ENCODE measurements around the gene NRXN3.

Gene NRXN3

DNA sequence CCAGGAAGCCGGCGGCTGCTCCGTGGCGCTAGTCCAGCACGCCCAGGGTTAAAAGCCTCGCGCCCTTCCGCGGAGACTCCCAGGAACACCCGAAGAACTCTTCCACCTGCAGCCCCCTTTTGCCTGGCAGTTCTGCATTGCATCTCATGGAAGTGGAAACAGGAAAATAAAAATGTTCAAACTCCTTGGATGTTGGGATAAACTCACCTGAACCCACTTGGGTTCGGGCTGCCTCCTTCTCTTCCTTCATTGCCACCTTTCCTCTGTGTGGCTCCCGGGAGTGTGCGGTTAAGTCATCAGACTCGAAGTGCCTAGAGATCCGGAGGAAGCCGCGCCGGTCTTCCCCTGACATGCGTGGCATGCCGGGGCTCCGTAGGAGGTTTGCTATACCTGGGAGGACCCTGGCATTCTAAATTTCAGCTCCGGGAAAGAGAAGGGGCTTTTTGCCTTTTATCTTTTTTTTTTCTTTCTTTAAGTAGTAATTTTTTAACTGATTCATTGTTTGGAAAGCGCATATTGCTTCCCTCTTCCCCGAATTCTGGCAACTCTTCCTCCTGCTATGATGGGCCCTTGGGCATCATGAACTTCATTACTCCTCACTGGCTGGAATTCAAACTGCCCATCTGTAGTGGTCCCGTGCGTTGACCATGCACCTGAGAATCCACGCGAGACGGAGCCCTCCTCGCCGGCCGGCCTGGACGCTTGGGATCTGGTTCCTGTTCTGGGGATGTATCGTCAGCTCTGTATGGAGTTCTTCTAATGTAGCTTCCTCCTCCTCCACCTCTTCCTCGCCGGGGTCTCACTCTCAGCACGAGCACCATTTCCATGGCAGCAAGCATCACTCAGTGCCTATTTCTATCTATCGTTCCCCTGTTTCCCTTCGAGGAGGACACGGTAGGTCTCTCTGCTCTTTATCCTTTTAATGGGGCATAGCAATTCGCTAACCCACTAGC is 1109.7 kb downstream of the NRXN3 start:
- Mint-ChIP-seq H3K9me3 (peaks cover 4 to 21% of the 10 kb centered on the region in 2 donors), H3K27me3 (peaks cover 20 to 36% of the 10 kb centered on the region in 2 donors), H3K4me3 (no peak overlapping the region), H3K27ac (no peak overlapping the region), H3K36me3 (ENCODE audit: insufficient read depth) (no peaks in the 10 kb centered on the region), H3K4me1 (ENCODE audit: low read depth in 2 of 2) (peaks cover 0 to 5% of the 10 kb centered on the region in 2 donors)
- ATAC-seq (replicated peaks), result no peak
- no peak for DNase-seq

DNA sequence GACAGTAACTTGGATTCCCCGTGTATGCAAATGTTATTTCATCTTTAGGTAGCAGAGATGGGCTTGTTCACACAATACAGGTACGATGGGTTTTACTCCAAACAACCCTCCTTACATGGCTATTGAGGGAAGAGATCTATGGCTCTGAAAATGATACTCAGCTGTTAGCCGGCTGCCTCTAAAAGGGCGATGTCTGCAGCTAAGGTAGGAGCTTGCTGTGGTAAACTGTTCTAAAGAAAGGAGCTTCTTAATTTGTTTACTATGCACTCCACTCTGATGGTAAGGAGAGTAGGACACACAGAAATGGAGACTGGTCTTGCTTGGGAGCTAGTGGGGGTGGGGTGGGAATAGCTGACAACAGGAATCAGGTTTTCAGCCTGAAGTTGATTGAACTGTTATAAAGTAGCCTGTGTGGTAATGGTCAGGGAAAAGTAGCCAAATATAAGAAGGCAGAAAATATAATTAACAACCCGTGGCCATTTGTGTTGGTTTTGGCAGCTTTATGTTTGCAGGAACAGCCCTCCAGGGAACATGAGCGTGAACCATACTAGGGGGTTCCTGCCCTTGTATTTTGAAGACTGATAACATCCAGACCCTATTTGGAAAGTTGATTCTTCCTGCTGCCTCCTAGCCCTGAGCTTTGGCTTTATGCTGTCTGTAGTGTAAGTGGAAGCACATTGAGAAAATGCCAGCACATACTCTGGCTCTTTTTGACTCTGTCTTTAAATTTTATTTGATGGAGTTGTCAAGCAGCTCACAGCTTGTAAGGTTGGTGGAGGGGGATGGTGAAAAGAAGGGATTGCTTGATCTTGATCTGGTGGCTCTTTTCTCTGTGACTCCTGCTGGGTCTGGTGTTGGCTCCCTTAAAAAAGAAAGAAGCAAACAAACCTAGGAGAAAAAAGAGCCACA is 1111.3 kb downstream of the NRXN3 start:
- ATAC-seq (replicated peaks) (no peak), DNase-seq (no peak)
- peaks cover 4 to 21% of the 10 kb centered on the region in 2 donors for H3K9me3 Mint-ChIP-seq
- H3K36me3 Mint-ChIP-seq (ENCODE audit: insufficient read depth), result no peaks in the 10 kb centered on the region
- H3K4me1 Mint-ChIP-seq (ENCODE audit: low read depth in 2 of 2), result peaks cover 0 to 5% of the 10 kb centered on the region in 2 donors
- no peak overlapping the region for H3K27ac Mint-ChIP-seq
- H3K27me3 Mint-ChIP-seq, result peaks cover 20 to 36% of the 10 kb centered on the region in 2 donors
- H3K4me3 Mint-ChIP-seq, result no peak overlapping the region

DNA sequence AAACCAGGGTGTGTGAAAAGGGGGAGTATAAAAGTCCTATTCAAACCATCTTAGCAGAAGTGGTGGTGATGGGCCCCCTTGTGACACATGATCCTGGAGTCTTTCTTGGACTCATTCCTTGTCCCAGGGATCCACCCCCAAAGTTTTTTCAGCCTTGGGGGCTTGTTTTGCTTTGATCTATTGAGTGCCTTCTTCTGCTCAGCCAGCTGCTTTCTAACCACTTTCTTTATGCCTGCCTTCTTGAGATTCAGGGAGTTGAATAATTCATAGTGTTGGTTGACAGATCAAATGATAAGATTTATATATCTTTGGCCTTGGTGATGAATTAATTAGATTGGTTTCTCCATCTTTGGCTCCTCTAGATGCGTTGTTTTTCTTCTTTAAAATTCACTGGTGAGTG is 1114.4 kb downstream of the NRXN3 start:
- H3K27me3 Mint-ChIP-seq, result peaks cover 16 to 22% of the 10 kb centered on the region in 2 donors
- H3K27ac Mint-ChIP-seq, result no peak overlapping the region
- no peak for DNase-seq
- peaks cover 4 to 8% of the 10 kb centered on the region in 2 donors for H3K9me3 Mint-ChIP-seq
- H3K36me3 Mint-ChIP-seq (ENCODE audit: insufficient read depth), result no peaks in the 10 kb centered on the region
- ATAC-seq (replicated peaks), result no peak
- H3K4me1 Mint-ChIP-seq (ENCODE audit: low read depth in 2 of 2), result peaks cover 0 to under 1% of the 10 kb centered on the region in 2 donors
- no peak overlapping the region for H3K4me3 Mint-ChIP-seq

DNA sequence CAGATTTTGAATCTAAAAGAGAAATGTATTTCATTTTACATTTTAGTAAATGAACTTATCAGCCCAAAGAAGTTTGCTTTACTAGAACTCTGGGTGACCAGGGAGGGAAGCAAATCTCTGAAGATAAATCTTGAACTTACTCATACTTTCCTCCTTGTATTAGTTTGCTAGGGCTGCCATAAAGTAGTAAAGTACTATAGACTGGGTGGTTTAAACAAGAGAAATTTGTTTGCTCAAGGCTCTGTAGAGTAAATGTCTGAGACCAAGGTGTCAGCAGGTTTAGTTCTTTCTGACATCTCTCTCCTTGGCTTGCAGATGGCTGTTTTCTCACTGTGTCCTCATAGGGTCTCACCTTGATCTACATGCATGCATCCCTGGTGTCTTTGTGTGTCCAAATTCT is 1115.1 kb downstream of the NRXN3 start:
- H3K9me3 Mint-ChIP-seq, result peaks cover 6% of the 10 kb centered on the region in 2 donors
- ATAC-seq (replicated peaks), result no peak
- H3K27ac Mint-ChIP-seq, result no peak overlapping the region
- no peaks in the 10 kb centered on the region for H3K4me1 Mint-ChIP-seq (ENCODE audit: low read depth in 2 of 2)
- H3K27me3 Mint-ChIP-seq, result peaks cover 10 to 15% of the 10 kb centered on the region in 2 donors
- DNase-seq, result no peak
- no peaks in the 10 kb centered on the region for H3K36me3 Mint-ChIP-seq (ENCODE audit: insufficient read depth)
- no peak overlapping the region for H3K4me3 Mint-ChIP-seq

DNA sequence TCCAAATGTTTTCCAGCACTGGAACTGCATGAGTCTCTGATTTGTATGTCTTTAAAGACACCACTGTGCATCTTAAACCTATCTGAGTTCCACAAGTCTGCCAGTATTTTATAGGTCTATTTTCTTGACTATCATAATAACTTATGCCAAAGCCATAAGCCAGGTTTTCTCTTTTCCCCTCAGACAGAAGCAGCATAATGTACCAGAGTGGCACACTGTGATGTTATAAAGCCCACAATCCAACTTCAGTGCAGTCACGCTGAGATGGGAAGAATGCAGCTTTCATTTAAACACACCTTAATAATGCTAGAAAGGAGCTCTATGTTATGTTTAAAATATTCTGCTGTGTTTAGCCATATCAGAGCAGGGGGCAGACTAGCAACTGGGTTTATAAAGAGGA is 1117.8 kb downstream of the NRXN3 start:
- H3K27ac Mint-ChIP-seq, result no peak overlapping the region
- DNase-seq (no peak), ATAC-seq (replicated peaks) (no peak)
- H3K4me1 Mint-ChIP-seq (ENCODE audit: low read depth in 2 of 2), result no peaks in the 10 kb centered on the region
- peaks cover 8 to 12% of the 10 kb centered on the region in 2 donors for H3K9me3 Mint-ChIP-seq
- no peaks in the 10 kb centered on the region for H3K27me3 Mint-ChIP-seq
- no peaks in the 10 kb centered on the region for H3K36me3 Mint-ChIP-seq (ENCODE audit: insufficient read depth)
- H3K4me3 Mint-ChIP-seq, result no peak overlapping the region

DNA sequence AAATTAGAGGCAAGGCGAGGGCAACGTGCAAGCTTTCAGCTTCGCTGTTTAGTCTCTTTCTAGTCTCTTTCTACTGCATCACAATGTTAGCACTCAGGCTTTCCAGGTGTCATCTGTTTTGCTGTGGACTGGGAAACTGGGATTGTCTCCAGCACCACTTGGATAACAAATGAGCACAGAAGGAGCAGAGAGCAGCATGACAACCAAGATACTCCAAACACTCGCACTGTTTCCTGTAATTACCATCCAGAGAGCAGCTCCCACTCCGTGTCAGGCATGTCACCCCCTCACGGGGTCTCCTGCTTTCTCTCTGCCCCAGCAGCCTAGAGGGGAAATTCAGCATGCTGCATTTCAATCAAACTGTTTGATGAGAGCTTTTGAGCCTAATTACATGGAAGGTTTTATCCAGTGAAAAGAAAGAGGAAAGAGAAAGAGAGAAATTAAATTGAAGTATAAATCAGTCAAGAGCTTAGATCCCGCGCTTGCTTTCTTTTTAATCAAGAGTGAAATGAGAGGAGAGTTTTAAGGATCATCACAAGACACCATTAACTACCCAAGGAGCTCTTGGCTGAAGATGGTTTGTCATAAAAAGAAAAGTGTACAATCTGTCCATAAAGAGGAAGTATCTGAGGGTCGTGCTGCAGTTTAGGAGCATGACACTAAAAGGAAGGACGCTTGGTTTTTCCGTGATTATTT is 1123.5 kb downstream of the NRXN3 start:
- DNase-seq, result no peak
- peaks cover 14 to 19% of the 10 kb centered on the region in 2 donors for H3K9me3 Mint-ChIP-seq
- no peaks in the 10 kb centered on the region for H3K4me1 Mint-ChIP-seq (ENCODE audit: low read depth in 2 of 2)
- ATAC-seq (replicated peaks), result no peak
- no peak overlapping the region for H3K27ac Mint-ChIP-seq
- no peak overlapping the region for H3K4me3 Mint-ChIP-seq
- no peaks in the 10 kb centered on the region for H3K27me3 Mint-ChIP-seq
- no peaks in the 10 kb centered on the region for H3K36me3 Mint-ChIP-seq (ENCODE audit: insufficient read depth)

DNA sequence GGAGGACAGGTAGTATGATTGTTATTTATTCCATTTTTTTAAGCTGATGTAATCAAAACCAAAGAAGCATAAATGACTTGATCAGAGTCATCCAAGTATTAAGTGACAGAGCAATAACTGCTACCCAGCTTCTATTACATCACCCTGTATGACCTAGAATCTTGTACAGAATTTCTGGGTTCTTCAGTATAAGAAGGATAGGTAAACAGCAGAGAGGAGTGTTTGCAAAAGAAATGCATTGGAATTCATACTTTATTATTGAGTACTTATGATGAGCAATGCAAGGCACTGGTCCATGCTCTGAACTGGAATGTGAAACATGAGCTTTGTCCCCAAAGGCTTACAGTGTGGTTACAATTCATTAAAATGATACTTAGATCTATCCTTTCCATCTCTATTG is 1124.3 kb downstream of the NRXN3 start:
- no peaks in the 10 kb centered on the region for H3K27me3 Mint-ChIP-seq
- no peak overlapping the region for H3K4me3 Mint-ChIP-seq
- no peak overlapping the region for H3K27ac Mint-ChIP-seq
- ATAC-seq (replicated peaks) (no peak), DNase-seq (no peak)
- no peaks in the 10 kb centered on the region for H3K36me3 Mint-ChIP-seq (ENCODE audit: insufficient read depth)
- no peaks in the 10 kb centered on the region for H3K4me1 Mint-ChIP-seq (ENCODE audit: low read depth in 2 of 2)
- H3K9me3 Mint-ChIP-seq, result peaks cover 14 to 19% of the 10 kb centered on the region in 2 donors

DNA sequence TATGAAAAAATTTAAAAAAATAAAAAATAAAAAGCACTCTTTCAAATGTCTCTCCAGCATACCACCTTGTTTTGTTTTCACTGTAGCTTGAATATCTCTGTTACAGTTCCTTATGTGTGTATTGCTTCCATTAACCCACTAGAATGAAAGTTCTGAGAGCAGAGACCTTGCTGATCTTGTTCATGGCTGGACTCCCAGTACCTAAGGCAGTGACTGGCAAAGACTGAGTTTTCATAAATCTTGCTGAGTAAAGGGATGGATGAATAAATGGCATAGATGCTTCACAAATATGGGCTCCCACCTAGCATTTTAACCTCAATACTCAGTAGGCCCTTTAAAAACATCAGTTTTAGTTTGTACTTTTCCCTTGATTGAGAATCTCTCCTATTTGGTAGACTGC is 1125.2 kb downstream of the NRXN3 start:
- no peak for ATAC-seq (replicated peaks)
- Mint-ChIP-seq H3K27ac (no peak overlapping the region), H3K4me3 (no peak overlapping the region)

DNA sequence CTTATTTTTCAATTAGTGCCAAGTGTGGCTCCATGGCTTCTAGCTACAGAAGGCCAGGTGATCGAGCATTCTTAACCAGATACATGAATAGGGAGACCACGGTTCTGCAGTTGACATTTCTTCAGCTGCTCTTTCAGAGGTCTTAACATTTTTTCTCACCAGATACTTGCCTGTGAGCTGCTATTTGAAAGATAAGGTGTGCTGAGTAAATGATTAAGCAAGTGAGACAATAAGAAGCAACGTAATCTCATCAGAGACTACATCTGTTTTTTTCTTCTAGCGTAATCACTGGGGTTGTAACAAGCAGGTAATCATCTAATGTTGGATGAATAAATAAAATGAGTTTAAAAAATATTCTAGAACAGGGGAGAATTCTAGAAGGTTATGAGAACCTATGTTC is 1128.2 kb downstream of the NRXN3 start:
- H3K4me1 Mint-ChIP-seq (ENCODE audit: low read depth in 2 of 2), result no peaks in the 10 kb centered on the region
- no peak overlapping the region for H3K4me3 Mint-ChIP-seq
- DNase-seq (no peak), ATAC-seq (replicated peaks) (no peak)
- H3K36me3 Mint-ChIP-seq (ENCODE audit: insufficient read depth), result no peaks in the 10 kb centered on the region
- H3K27ac Mint-ChIP-seq, result no peak overlapping the region
- no peaks in the 10 kb centered on the region for H3K27me3 Mint-ChIP-seq
- peaks cover 19 to 20% of the 10 kb centered on the region in 2 donors for H3K9me3 Mint-ChIP-seq

More for the DNA sequence above, 1125.2 kb downstream of the NRXN3 start:
- no peaks in the 10 kb centered on the region for H3K4me1 Mint-ChIP-seq (ENCODE audit: low read depth in 2 of 2)
- no peak for DNase-seq
- H3K36me3 Mint-ChIP-seq (ENCODE audit: insufficient read depth), result no peaks in the 10 kb centered on the region
- H3K27me3 Mint-ChIP-seq, result no peaks in the 10 kb centered on the region
- H3K9me3 Mint-ChIP-seq, result peaks cover 8 to 16% of the 10 kb centered on the region in 2 donors

DNA sequence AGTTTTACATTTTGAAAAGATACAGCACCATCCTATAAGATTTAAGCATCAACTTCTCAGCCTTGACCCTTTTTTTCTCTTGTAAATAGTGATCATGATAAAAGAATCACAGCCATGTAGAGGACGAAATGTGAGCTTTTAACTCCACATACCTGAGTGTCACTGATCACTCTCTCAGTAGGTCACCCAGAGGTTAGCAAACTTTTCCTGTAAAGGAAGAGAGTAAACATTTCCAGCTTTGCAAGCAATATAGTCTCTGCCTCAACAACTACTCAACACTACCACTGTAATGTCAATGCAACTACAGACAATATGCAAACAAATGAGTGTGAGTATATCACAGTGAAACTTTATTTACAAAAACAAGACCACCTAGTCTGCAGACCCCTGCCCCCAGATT is 1129.0 kb downstream of the NRXN3 start:
- DNase-seq (no peak), ATAC-seq (replicated peaks) (no peak)
- Mint-ChIP-seq H3K36me3 (ENCODE audit: insufficient read depth) (no peaks in the 10 kb centered on the region), H3K27ac (no peak overlapping the region), H3K4me1 (ENCODE audit: low read depth in 2 of 2) (no peaks in the 10 kb centered on the region), H3K4me3 (no peak overlapping the region), H3K9me3 (peaks cover 17 to 20% of the 10 kb centered on the region in 2 donors), H3K27me3 (no peaks in the 10 kb centered on the region)

DNA sequence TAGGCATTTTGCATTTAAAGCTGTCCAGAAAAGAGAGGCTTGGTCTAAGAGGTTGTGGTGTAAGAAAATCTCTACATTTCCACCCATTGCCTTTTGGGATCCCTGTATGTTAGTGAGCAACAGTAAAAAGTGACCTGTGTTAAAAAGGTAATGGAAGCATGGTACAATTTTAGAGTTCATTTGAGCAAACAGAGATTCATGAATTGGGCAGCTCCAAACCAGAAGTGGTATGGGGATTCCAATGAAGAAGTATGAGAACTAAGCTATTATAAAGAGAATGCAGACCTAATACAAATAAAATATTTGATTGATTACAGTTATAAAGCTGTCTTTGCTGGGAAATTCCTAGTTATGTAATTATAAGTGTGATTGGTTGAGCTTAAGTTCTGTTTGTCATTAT is 1134.1 kb downstream of the NRXN3 start:
- Mint-ChIP-seq H3K27ac (no peak overlapping the region), H3K4me3 (no peak overlapping the region), H3K9me3 (peaks cover 18 to 23% of the 10 kb centered on the region in 2 donors), H3K4me1 (ENCODE audit: low read depth in 2 of 2) (no peaks in the 10 kb centered on the region), H3K27me3 (no peaks in the 10 kb centered on the region), H3K36me3 (ENCODE audit: insufficient read depth) (peaks cover 4% of the 10 kb centered on the region)
- DNase-seq, result no peak
- no peak for ATAC-seq (replicated peaks)

DNA sequence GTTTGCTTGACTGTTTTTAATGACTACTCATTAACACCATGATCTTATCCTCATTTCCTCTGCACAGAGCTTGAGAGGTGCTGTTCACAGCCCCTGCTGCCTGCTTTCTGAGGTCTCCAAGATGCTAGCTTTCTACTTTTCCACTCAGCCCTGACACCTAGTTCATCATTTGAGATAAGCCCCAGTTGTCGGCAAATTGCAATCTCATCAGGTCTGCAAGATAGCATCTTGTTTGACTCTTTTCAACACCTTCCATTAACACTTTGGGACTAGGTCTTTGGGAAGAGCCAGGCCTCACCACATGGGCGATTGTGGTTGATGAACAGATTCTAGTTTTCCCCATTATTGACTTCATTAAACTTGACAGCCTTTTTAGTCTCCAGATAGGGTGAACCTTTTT is 1136.4 kb downstream of the NRXN3 start:
- DNase-seq (no peak), ATAC-seq (replicated peaks) (no peak)
- Mint-ChIP-seq H3K27ac (no peak overlapping the region), H3K4me1 (ENCODE audit: low read depth in 2 of 2) (no peaks in the 10 kb centered on the region), H3K9me3 (peaks cover 9 to 13% of the 10 kb centered on the region in 2 donors), H3K4me3 (no peak overlapping the region), H3K27me3 (no peaks in the 10 kb centered on the region), H3K36me3 (ENCODE audit: insufficient read depth) (peaks cover 4% of the 10 kb centered on the region)

DNA sequence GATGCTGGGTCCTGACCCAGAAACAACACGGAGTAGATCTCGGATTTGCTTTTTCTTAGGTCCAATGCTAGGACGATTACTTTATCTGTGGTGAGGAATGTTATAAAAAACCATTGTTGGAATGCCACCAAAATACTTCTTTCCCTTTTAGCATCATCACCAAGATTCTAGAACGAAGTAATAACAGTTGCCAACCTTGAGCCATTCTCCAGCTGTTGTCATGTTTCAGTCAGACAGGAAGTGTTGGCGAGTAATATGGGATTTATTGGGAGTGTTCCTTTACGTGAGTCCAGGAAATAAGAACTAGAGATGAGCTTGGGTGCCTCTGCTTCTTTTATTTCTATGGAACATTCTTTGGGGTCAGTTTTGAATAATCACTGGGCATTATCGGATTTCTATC is 1148.2 kb downstream of the NRXN3 start:
- H3K27ac Mint-ChIP-seq, result no peak overlapping the region
- ATAC-seq (replicated peaks), result no peak
- no peaks in the 10 kb centered on the region for H3K27me3 Mint-ChIP-seq
- H3K4me3 Mint-ChIP-seq, result no peak overlapping the region
- no peaks in the 10 kb centered on the region for H3K4me1 Mint-ChIP-seq (ENCODE audit: low read depth in 2 of 2)
- peaks cover 3 to 8% of the 10 kb centered on the region in 2 donors for H3K9me3 Mint-ChIP-seq
- no peaks in the 10 kb centered on the region for H3K36me3 Mint-ChIP-seq (ENCODE audit: insufficient read depth)
- no peak for DNase-seq

Data from effector memory CD8-positive, alpha-beta T cell (primary cell).